Measurements from ENCODE around the gene SUSD6.
"Not testable (repeated sequence)": the region's sequence is repeated elsewhere in the genome, so short reads cannot be mapped to it uniquely, and the experiment has no call there.

SUSD6 gene

GRCh38 chr14:69624136-69624535 is 12.7 kb downstream of the SUSD6 start:
- DNase-seq (ENCODE audit: low read depth), result no peak

GRCh38 chr14:69625299-69626131 is 14.1 kb downstream of the SUSD6 start:
- DNase-seq (ENCODE audit: low read depth), result peak; percentile 42

GRCh38 chr14:69626132-69626500 is 14.7 kb downstream of the SUSD6 start:
- DNase-seq (ENCODE audit: low read depth), result no peak

GRCh38 chr14:69629225-69630127 is 18.1 kb downstream of the SUSD6 start:
- DNase-seq (ENCODE audit: low read depth), result no peak

- DNase-seq (ENCODE audit: low read depth), result no peak
These were observed 19.0 kb downstream of the SUSD6 start for GRCh38 chr14:69630360-69630759.

- DNase-seq (ENCODE audit: low read depth), result no peak
These were observed 20.1 kb downstream of the SUSD6 start for GRCh38 chr14:69631509-69631908.

- DNase-seq (ENCODE audit: low read depth), result no peak
These were observed 20.8 kb downstream of the SUSD6 start for GRCh38 chr14:69632164-69632563.

- no peak for DNase-seq (ENCODE audit: low read depth)
These were observed 21.3 kb downstream of the SUSD6 start for GRCh38 chr14:69632593-69633151.

- DNase-seq (ENCODE audit: low read depth), result no peak
These were observed 21.8 kb downstream of the SUSD6 start for GRCh38 chr14:69633238-69633637.

- no peak for DNase-seq (ENCODE audit: low read depth)
These were observed 24.7 kb downstream of the SUSD6 start for GRCh38 chr14:69635981-69636639.

- no peak for DNase-seq (ENCODE audit: low read depth)
These were observed 25.5 kb downstream of the SUSD6 start for GRCh38 chr14:69636718-69637480.

GRCh38 chr14:69637503-69638031 is 26.2 kb downstream of the SUSD6 start:
- DNase-seq (ENCODE audit: low read depth), result no peak

- no peak for DNase-seq (ENCODE audit: low read depth)
These were observed 29.5 kb downstream of the SUSD6 start for GRCh38 chr14:69640931-69641330.

GRCh38 chr14:69642212-69642793 is 30.9 kb downstream of the SUSD6 start:
- not testable (repeated sequence) for DNase-seq (ENCODE audit: low read depth)

- DNase-seq (ENCODE audit: low read depth), result peak; percentile 23
These were observed 32.2 kb downstream of the SUSD6 start for GRCh38 chr14:69643430-69644200.

GRCh38 chr14:69644814-69645213 is 33.4 kb downstream of the SUSD6 start:
- DNase-seq (ENCODE audit: low read depth), result no peak

- DNase-seq (ENCODE audit: low read depth), result no peak
These were observed 35.8 kb downstream of the SUSD6 start for GRCh38 chr14:69647213-69647612.

GRCh38 chr14:69647642-69648041 is 36.2 kb downstream of the SUSD6 start:
- DNase-seq (ENCODE audit: low read depth), result not testable (repeated sequence)

GRCh38 chr14:69648480-69649451 is 37.4 kb downstream of the SUSD6 start:
- no peak for DNase-seq (ENCODE audit: low read depth)

All from stimulated activated CD8-positive, alpha-beta memory T cell treated with anti-CD3 and anti-CD28 coated beads, Interleukin-15, amount 100 ng/mL, for 1 hour (primary cell).